SK-N-SH (cell line): ENCODE data around the gene BABAM2. TPM values are rescaled to one million over a fixed set of nuclear protein-coding genes. Genes with fewer than 3 reads are reported as not detected.

Experiments used
- CTCF ChIA-PET: fragments of 300-600, 350-600 bp; formaldehyde crosslinking; extraction: SDS; loops from one replicate; lab custom pipeline; 2021; lab: Yijun Ruan, JAX
- POLR2A ChIA-PET: fragments of 350-600 bp; sonication (Branson Sonifier 250); formaldehyde crosslinking; extraction: SDS; loops from one replicate; lab custom pipeline; 2020; ENCODE audit warnings: antibody characterized with exemption, inconsistent platforms; lab: Yijun Ruan, JAX
- DNase-seq: peaks from one replicate; pipeline ENCODE4 v3.0.0; 2012
- H2AFZ ChIP-seq: fragments of 200-600 bp; sonication (generic); 2 replicates; pipeline ENCODE4 v1.8.1; 2016; ENCODE audit warnings: antibody characterized with exemption, mild to moderate bottlenecking, low read depth
- H3F3A ChIP-seq: fragments of 200-600 bp; sonication (generic); replicated peaks from 2 replicates; pipeline ENCODE3; 2016; ENCODE audit warnings: antibody characterized with exemption, mild to moderate bottlenecking; ENCODE audit not compliant: insufficient read depth
- H3K27ac ChIP-seq, 2 experiments: fragments of 200-500 bp in 1 of 2; fragments of 200-600 bp in 1 of 2; sonication (Bioruptor generic) in 1 of 2; sonication (generic), shearing (Covaris generic) in 1 of 2; 2 replicates each; pipeline versions ENCODE4 v1.5.1 to v1.6.1; 2014 to 2016; ENCODE audit warnings: low read depth in 2 of 2, inconsistent platforms in 1 of 2, low read length in 1 of 2, mild to moderate bottlenecking in 1 of 2, mixed read lengths in 1 of 2
- H3K27me3 ChIP-seq: fragments of 200-600 bp; sonication (generic), shearing (Covaris generic); 2 replicates; pipeline ENCODE4 v1.6.1; 2016; ENCODE audit warnings: mixed run types; ENCODE audit not compliant: insufficient read depth
- H3K36me3 ChIP-seq, 2 experiments: fragments of 200-500 bp in 1 of 2; fragments of 200-600 bp in 1 of 2; sonication (Bioruptor generic) in 1 of 2; sonication (generic) in 1 of 2; replicated peaks in 1 of 2; 2 replicates each; pipeline versions ENCODE3 to v1.5.1; 2014 to 2016; ENCODE audit warnings: low read length in 1 of 2, mild to moderate bottlenecking in 1 of 2; ENCODE audit not compliant: insufficient read depth in 2 of 2, control insufficient read depth in 1 of 2
- H3K4me1 ChIP-seq, 2 experiments: fragments of 200-500 bp in 1 of 2; fragments of 200-600 bp in 1 of 2; sonication (Bioruptor generic) in 1 of 2; sonication (generic), shearing (Covaris generic) in 1 of 2; 2 replicates each; pipeline versions ENCODE4 v1.5.1 to v1.6.1; 2014 to 2016; ENCODE audit warnings: low read depth in 1 of 2, low read length in 1 of 2, mixed run types in 1 of 2; ENCODE audit not compliant: insufficient read depth in 2 of 2, control insufficient read depth in 1 of 2
- H3K4me2 ChIP-seq: fragments of 200-600 bp; sonication (generic), shearing (Covaris generic); 2 replicates; pipeline ENCODE4 v1.6.1; 2017; ENCODE audit warnings: mixed run types
- H3K4me3 ChIP-seq, 2 experiments: fragments of 200-500 bp in 1 of 2; fragments of 200-600 bp in 1 of 2; sonication (Bioruptor generic) in 1 of 2; sonication (generic), shearing (Covaris generic) in 1 of 2; 2 replicates each; pipeline versions ENCODE4 v1.5.1 to v1.8.1; 2014 to 2016; ENCODE audit warnings: low read depth in 2 of 2, inconsistent platforms in 1 of 2, low read length in 1 of 2, mild to moderate bottlenecking in 1 of 2, mixed read lengths in 1 of 2, moderate library complexity in 1 of 2
- H3K79me2 ChIP-seq: fragments of 200-600 bp; sonication (generic); 2 replicates; pipeline ENCODE4 v1.8.1; 2017; ENCODE audit warnings: mild to moderate bottlenecking; ENCODE audit not compliant: insufficient read depth
- H3K9ac ChIP-seq: fragments of 200-600 bp; sonication (generic); 2 replicates; pipeline ENCODE4 v1.6.1; 2017; ENCODE audit warnings: mixed run types
- H3K9me2 ChIP-seq: fragments of 200-600 bp; sonication (generic); 2 replicates; pipeline ENCODE4 v1.6.1; 2017; ENCODE audit warnings: mixed run types
- H3K9me3 ChIP-seq: fragments of 200-600 bp; sonication (generic); 2 replicates; pipeline ENCODE4 v1.6.1; 2017; ENCODE audit warnings: mixed run types, mild to moderate bottlenecking, moderate library complexity
- H4K20me1 ChIP-seq: fragments of 200-600 bp; sonication (generic); 2 replicates; pipeline ENCODE4 v1.6.1; 2017; ENCODE audit warnings: mild to moderate bottlenecking, mixed run types; ENCODE audit not compliant: insufficient read depth
- CHD2 ChIP-seq: fragments of 150-350 bp; IDR thresholded peaks from 2 replicates; pipeline ENCODE4 v1.6.1; 2018; ENCODE audit warnings: low read length; ENCODE audit not compliant: partially characterized antibody
- ELF1 ChIP-seq: IDR thresholded peaks from 2 replicates; pipeline ENCODE4 v1.4.0; 2012
- FOXJ3 ChIP-seq: sonication (generic); formaldehyde crosslinking; IDR thresholded peaks from 2 replicates; pipeline ENCODE4 v1.5.1; 2020; ENCODE audit warnings: mild to moderate bottlenecking, missing genetic modification reagents
- GABPA ChIP-seq: IDR thresholded peaks from 2 replicates; pipeline ENCODE4 v1.4.0; 2012; ENCODE audit warnings: low read depth, mild to moderate bottlenecking
- MAX ChIP-seq: IDR thresholded peaks from 2 replicates; pipeline ENCODE4 v1.4.0; 2012; ENCODE audit warnings: low read depth
- NRF1 ChIP-seq: IDR thresholded peaks from 2 replicates; pipeline ENCODE4 v1.6.1; 2012; ENCODE audit warnings: low read depth, mild to moderate bottlenecking, low read length
- RCOR1 ChIP-seq: fragments of 150-350 bp; IDR thresholded peaks from 2 replicates; pipeline ENCODE4 v1.6.1; 2017; ENCODE audit warnings: antibody characterized with exemption, low read length
- SIN3A ChIP-seq: IDR thresholded peaks from 2 replicates; pipeline ENCODE4 v1.6.1; 2012; ENCODE audit warnings: low read depth, mild to moderate bottlenecking, low read length, moderate library complexity, borderline replicate concordance
- SMC3 ChIP-seq: IDR thresholded peaks from 2 replicates; pipeline ENCODE4 v1.6.1; 2012; ENCODE audit warnings: low read depth, low read length, improper control_type of control experiment
- TAF1 ChIP-seq: IDR thresholded peaks from 2 replicates; pipeline ENCODE4 v1.6.1; 2012; ENCODE audit warnings: low read depth, mild to moderate bottlenecking, low read length, moderate library complexity, borderline replicate concordance
- YY1 ChIP-seq: IDR thresholded peaks from 2 replicates; pipeline ENCODE4 v1.4.0; 2012; ENCODE audit warnings: low read depth, mild to moderate bottlenecking
- WGBS: methylation state at CpG from one replicate; pipeline ENCODE4 v1.1.6; 2017; ENCODE audit warnings: low lambda C conversion rate; 5-methylcytosine and 5-hydroxymethylcytosine counted together
- polyA plus RNA-seq, 3 experiments: library from polyadenylated mRNA; depleted of rRNA; stranded (reverse); fragments of >200 nt; gene quantifications; 2 replicates each; pipeline ENCODE4 v1.2.3, GENCODE V29; 2012

Gene BABAM2
- polyA plus RNA-seq, 1 of the 3 experiments (the other 2 are of a cell fraction): 34.0 TPM

GRCh38 chr2:28365158-28365557 lies 474.6 kb downstream of the BABAM2 start:
- peaks cover 4 to 39% of the 10 kb centered on the region in 2 experiments; a peak in 2 of 4 replicates for H3K4me1 ChIP-seq
- H3K4me2 ChIP-seq: no peak overlapping the region
- H3K9me2 ChIP-seq: no peaks in the 10 kb centered on the region
- no peaks in the 10 kb centered on the region for H3K27me3 ChIP-seq
- H3K79me2 ChIP-seq: no peaks in the 10 kb centered on the region
- H3K27ac ChIP-seq: peak overlapping the region in 1 of 2 experiments; percentile 48; a peak in 2 of 4 replicates
- CTCF ChIA-PET: interaction anchor here (0.8 to 1.5 kb wide), 4 partner anchors 14 to 661 kb away, joined by 3 read pairs; partner anchors contain the start of genes BABAM2 and RBKS
- POLR2A ChIA-PET: interaction anchor here (2.1 kb wide), 1 partner anchor 9 kb away, joined by 15 read pairs; no protein-coding TSS in a partner anchor
- no peak overlapping the region for H2AFZ ChIP-seq
- no peak overlapping the region for H3K9ac ChIP-seq
- no peak overlapping the region for H3K4me3 ChIP-seq
- TF ChIP-seq FOXJ3 (CRISPR knock-in tag): no peak
- peak; percentile 4; the same call in 1 of the 2 replicates for TF ChIP-seq SMC3
- H3K36me3 ChIP-seq: no peaks in the 10 kb centered on the region
- WGBS: 87% methylated on average over 8 of the region's 8 CpGs
- H3K9me3 ChIP-seq: no peaks in the 10 kb centered on the region
- H4K20me1 ChIP-seq: no peaks in the 10 kb centered on the region
- no peak for DNase-seq
- H3F3A ChIP-seq: no peaks in the 10 kb centered on the region

- Histone ChIP-seq H3K4me3 (no peak overlapping the region), H2AFZ (no peak overlapping the region), H3K9ac (no peak overlapping the region), H3K79me2 (no peaks in the 10 kb centered on the region), H3K27me3 (no peaks in the 10 kb centered on the region), H3K4me1 (peaks cover 4 to 36% of the 10 kb centered on the region in 2 experiments; a peak in 2 of 4 replicates), H3K36me3 (no peaks in the 10 kb centered on the region), H3K9me2 (no peaks in the 10 kb centered on the region), H3K4me2 (no peak overlapping the region), H4K20me1 (no peaks in the 10 kb centered on the region), H3K27ac (no peak overlapping the region), H3F3A (no peaks in the 10 kb centered on the region), H3K9me3 (no peaks in the 10 kb centered on the region)
- 99% methylated on average over 10 of the region's 10 CpGs for WGBS
- ChIA-PET POLR2A (interaction anchor here (2.1 kb wide), 1 partner anchor 10 kb away, joined by 15 read pairs; no protein-coding TSS in a partner anchor), CTCF (interaction anchor here (1.1 to 1.5 kb wide), 4 partner anchors 25 to 662 kb away, joined by 3 read pairs; partner anchors contain the start of genes BABAM2 and RBKS)
- no peak for DNase-seq
- TF ChIP-seq SIN3A (no peak), YY1 (no peak), GABPA (no peak), ELF1 (no peak), CHD2 (no peak), TAF1 (no peak), RCOR1 (no peak), NRF1 (no peak), MAX (no peak)
Observed at GRCh38 chr2:28366149-28366495, 475.6 kb downstream of the BABAM2 start.
